Progenitor cell of endocrine pancreas (in vitro differentiated cells): ENCODE measurements around the gene SEC24D. TPM values are rescaled to one million over a fixed set of nuclear protein-coding genes. Genes with fewer than 3 reads are reported as not detected.
A peak's percentile ranks its signal among the peaks of the same experiment; 100 is the strongest.

Source experiments
- DNase-seq: peaks from one replicate; pipeline ENCODE4 v3.0.0; 2021; ENCODE audit warnings: low spot score; ENCODE audit not compliant: unreplicated experiment
- H3K27ac Mint-ChIP-seq: 2 replicates; pipeline ENCODE4 v1.8.0; 2021; ENCODE audit warnings: mild to moderate bottlenecking, moderate library complexity, mixed read lengths
- H3K27me3 Mint-ChIP-seq: 2 replicates; pipeline ENCODE4 v1.8.0; 2021; ENCODE audit warnings: mixed read lengths
- H3K36me3 Mint-ChIP-seq: 2 replicates; pipeline ENCODE4 v1.8.0; 2022; ENCODE audit warnings: mixed read lengths; ENCODE audit not compliant: insufficient read depth
- H3K4me1 Mint-ChIP-seq: 2 replicates; pipeline ENCODE4 v1.8.0; 2021; ENCODE audit warnings: low read depth, mixed read lengths
- H3K4me3 Mint-ChIP-seq: 2 replicates; pipeline ENCODE4 v1.8.0; 2021; ENCODE audit warnings: low read depth, mild to moderate bottlenecking, moderate library complexity, mixed read lengths
- H3K9me3 Mint-ChIP-seq: 2 replicates; pipeline ENCODE4 v1.8.0; 2021; ENCODE audit warnings: low read depth, mixed read lengths
- total RNA-seq: library from RNA; stranded (reverse); gene quantifications from 2 replicates; pipeline ENCODE4 v1.2.1, GENCODE V29; 2021
- TF ChIP-seq, protein P1 (sequence below): fragments of 200-600 bp; sonication (generic); IDR thresholded peaks from one replicate; pipeline ENCODE4 v1.5.0; 2021; ENCODE audit warnings: antibody characterized with exemption, mild to moderate bottlenecking; ENCODE audit not compliant: unreplicated experiment

Gene SEC24D
- total RNA-seq, 1 donor from 2014 or later: 30.2 TPM

DNA sequence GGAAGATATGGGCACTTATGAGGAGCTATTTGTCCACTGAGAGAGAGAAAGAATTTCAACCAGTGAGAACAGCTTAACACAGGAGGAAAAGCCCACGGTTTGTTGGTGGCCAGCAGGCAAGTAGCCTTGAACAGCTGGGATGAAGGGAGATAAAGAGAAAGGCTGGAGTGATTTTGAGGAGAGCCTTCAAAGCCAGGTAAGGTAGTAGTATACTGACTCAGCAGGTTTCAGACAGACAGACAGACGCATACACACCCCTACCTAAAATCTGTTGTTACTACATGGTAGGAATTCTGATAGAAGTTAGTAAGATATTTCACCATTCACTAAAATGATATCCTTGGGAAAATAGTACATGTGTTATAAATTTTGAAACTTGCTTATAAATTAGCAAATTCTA lies 60.5 kb downstream of the SEC24D start:
- DNase-seq: no peak

DNA sequence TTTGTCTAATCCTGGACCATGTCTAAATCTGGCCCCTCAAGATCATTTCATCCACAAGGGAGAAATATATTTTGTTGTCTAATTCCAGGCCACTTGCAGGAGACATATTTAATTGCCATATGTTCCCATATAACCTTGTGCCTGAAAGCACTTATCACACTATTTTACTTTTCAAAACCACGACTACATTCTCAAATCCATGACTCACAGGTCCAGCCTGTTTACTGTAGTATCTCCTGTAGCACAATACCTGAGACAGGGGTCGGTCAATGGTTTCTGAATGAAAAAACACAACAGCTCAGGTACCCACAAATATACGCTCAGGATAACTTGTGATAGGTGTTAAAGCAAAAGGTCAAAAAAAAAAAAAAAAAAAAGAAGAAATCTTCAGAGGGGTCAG lies 60.9 kb downstream of the SEC24D start:
- Mint-ChIP-seq H3K4me3 (no peak overlapping the region), H3K27me3 (no peaks in the 10 kb centered on the region), H3K9me3 (peaks cover 9% of the 10 kb centered on the region), H3K36me3 (peaks cover under 1% of the 10 kb centered on the region), H3K4me1 (peaks cover 7% of the 10 kb centered on the region), H3K27ac (peak overlapping the region; percentile 18)
- TF ChIP-seq, protein P1, sequence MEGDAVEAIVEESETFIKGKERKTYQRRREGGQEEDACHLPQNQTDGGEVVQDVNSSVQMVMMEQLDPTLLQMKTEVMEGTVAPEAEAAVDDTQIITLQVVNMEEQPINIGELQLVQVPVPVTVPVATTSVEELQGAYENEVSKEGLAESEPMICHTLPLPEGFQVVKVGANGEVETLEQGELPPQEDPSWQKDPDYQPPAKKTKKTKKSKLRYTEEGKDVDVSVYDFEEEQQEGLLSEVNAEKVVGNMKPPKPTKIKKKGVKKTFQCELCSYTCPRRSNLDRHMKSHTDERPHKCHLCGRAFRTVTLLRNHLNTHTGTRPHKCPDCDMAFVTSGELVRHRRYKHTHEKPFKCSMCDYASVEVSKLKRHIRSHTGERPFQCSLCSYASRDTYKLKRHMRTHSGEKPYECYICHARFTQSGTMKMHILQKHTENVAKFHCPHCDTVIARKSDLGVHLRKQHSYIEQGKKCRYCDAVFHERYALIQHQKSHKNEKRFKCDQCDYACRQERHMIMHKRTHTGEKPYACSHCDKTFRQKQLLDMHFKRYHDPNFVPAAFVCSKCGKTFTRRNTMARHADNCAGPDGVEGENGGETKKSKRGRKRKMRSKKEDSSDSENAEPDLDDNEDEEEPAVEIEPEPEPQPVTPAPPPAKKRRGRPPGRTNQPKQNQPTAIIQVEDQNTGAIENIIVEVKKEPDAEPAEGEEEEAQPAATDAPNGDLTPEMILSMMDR: no peak
- no peak for DNase-seq

More for the DNA sequence above, 60.5 kb downstream of the SEC24D start:
- Mint-ChIP-seq H3K9me3 (peaks cover 13% of the 10 kb centered on the region), H3K27ac (peak overlapping the region; percentile 18), H3K4me3 (no peak overlapping the region), H3K36me3 (peaks cover 4% of the 10 kb centered on the region), H3K27me3 (no peaks in the 10 kb centered on the region), H3K4me1 (peaks cover 7% of the 10 kb centered on the region)
- TF ChIP-seq, protein P1: no peak

DNA sequence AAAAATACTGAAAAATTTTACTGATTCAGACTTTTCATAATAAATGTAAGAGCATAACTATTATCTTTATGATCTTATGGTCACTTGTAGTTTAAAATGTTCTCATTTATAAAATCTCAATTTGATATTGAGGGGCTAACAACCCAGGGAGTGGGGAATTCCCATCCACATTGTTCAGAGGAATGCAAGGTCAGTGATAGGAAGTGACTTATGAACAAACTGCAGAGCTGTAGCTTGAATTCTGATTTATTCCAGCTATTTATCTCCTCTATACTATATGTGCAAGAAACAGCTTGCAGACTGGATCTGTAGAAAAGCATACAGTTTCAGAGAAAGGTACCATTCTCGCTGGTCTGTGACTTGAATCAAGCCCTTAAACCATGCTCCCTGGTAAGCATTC lies 61.6 kb downstream of the SEC24D start:
- peaks cover 7% of the 10 kb centered on the region for H3K4me1 Mint-ChIP-seq
- peaks cover 8% of the 10 kb centered on the region for H3K9me3 Mint-ChIP-seq

DNA sequence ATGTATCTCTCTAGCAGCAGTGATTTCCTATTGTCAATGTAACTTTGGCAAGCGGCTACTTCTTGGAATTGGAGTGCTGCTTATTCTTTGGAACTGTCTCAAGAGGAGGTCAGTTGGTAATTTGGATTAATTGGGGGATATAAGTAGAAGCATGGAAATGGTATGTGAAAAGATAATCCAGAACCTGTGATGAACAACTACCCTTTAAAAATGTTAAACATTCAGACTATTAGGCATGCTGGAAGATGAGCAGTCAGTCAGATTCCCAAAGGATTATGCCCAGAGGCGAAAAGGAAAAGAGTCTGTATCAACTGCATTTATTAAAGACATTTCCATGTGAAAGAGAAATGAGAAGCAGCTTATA lies 62.5 kb downstream of the SEC24D start:
- Mint-ChIP-seq H3K36me3 (no peaks in the 10 kb centered on the region), H3K27me3 (no peaks in the 10 kb centered on the region), H3K9me3 (peaks cover 3% of the 10 kb centered on the region), H3K27ac (no peak overlapping the region), H3K4me3 (no peak overlapping the region), H3K4me1 (peaks cover 7% of the 10 kb centered on the region)
- DNase-seq: no peak
- TF ChIP-seq, protein P1: no peak

More for the DNA sequence above, 61.6 kb downstream of the SEC24D start:
- H3K36me3 Mint-ChIP-seq: no peaks in the 10 kb centered on the region
- no peak for DNase-seq
- TF ChIP-seq, protein P1: no peak
- no peak overlapping the region for H3K27ac Mint-ChIP-seq
- H3K27me3 Mint-ChIP-seq: no peaks in the 10 kb centered on the region
- H3K4me3 Mint-ChIP-seq: no peak overlapping the region

DNA sequence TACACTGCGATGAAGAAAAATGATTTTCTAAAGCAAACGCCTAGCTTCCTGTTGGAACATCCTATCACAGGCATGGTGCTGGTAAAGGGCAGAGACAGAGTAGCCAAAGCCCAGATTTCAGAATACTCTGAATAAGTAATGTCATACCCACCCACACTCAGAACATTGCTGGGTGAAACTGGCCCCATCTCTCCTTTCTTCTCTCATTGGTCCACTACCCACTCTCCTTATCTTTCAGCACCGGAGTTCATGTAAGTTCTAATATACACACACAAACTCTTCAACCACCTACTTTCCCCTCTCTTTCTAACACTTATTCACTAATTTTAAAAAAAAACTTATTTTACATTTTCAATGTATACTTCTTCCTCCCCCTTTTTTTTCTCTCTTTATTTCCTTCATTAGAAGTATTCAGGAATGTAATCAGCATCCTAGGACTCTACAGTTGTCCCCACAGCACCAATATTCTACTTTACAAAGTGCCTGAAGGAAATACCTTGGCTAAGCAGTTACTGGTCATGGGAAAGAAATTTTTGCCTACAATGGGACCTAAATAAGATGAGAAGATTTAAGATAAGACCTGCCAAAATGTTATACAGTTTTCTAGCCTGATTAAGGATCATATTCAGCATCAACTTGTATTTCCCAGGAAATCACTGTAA lies 63.0 kb downstream of the SEC24D start:
- Mint-ChIP-seq H3K27me3 (no peaks in the 10 kb centered on the region), H3K27ac (no peak overlapping the region), H3K36me3 (peaks cover 2% of the 10 kb centered on the region), H3K4me1 (peaks cover 7% of the 10 kb centered on the region), H3K9me3 (peaks cover 3% of the 10 kb centered on the region), H3K4me3 (no peak overlapping the region)
- no peak for DNase-seq
- TF ChIP-seq, protein P1: no peak
